H9 (cell line): ENCODE measurements around the gene ST7L. TPM values are rescaled to one million over a fixed set of nuclear protein-coding genes. Genes with fewer than 3 reads are reported as not detected.

Experiments used
- DNase-seq: peaks from one replicate; pipeline ENCODE4 v3.0.0-alpha.2; 2017
- H2AFZ ChIP-seq: one replicate; pipeline ENCODE4 v1.6.1; 2013; ENCODE audit warnings: mild to moderate bottlenecking, low read length, control low read depth, moderate library complexity
- H2AK5ac ChIP-seq: 2 replicates; pipeline ENCODE4 v1.6.1; 2013; ENCODE audit warnings: low read length, control low read depth, mixed read lengths; ENCODE audit not compliant: insufficient read length
- H2BK120ac ChIP-seq: one replicate; pipeline ENCODE4 v1.6.1; 2013; ENCODE audit warnings: low read depth, mild to moderate bottlenecking, low read length, control low read depth, inconsistent platforms; ENCODE audit not compliant: poor library complexity, severe bottlenecking
- H2BK12ac ChIP-seq: 2 replicates; pipeline ENCODE4 v1.6.1; 2013; ENCODE audit warnings: low read length, control low read depth, mixed read lengths, low read depth; ENCODE audit not compliant: insufficient read length
- H2BK15ac ChIP-seq: 2 replicates; pipeline ENCODE4 v1.6.1; 2013; ENCODE audit warnings: low read depth, low read length, control low read depth
- H2BK20ac ChIP-seq: one replicate; pipeline ENCODE4 v1.6.1; 2013; ENCODE audit warnings: low read depth, mild to moderate bottlenecking, low read length, control low read depth, inconsistent platforms; ENCODE audit not compliant: poor library complexity, severe bottlenecking
- H2BK5ac ChIP-seq: 2 replicates; pipeline ENCODE4 v1.6.1; 2013; ENCODE audit warnings: low read length, control low read depth, mixed read lengths; ENCODE audit not compliant: insufficient read length
- H3K14ac ChIP-seq: 2 replicates; pipeline ENCODE4 v1.6.1; 2013; ENCODE audit warnings: low read length, control low read depth; ENCODE audit not compliant: insufficient read depth
- H3K18ac ChIP-seq: 2 replicates; pipeline ENCODE4 v1.6.1; 2013; ENCODE audit warnings: low read depth, mild to moderate bottlenecking, mixed read lengths, low read length, control low read depth; ENCODE audit not compliant: insufficient read length
- H3K23ac ChIP-seq: 2 replicates; pipeline ENCODE4 v1.6.1; 2013; ENCODE audit warnings: low read length, control low read depth, mixed read lengths, low read depth; ENCODE audit not compliant: insufficient read length
- H3K23me2 ChIP-seq: 2 replicates; pipeline ENCODE4 v1.6.1; 2013; ENCODE audit warnings: low read depth, mild to moderate bottlenecking, mixed read lengths, low read length, control low read depth; ENCODE audit not compliant: insufficient read length, poor library complexity, severe bottlenecking
- H3K27ac ChIP-seq: 2 replicates; pipeline ENCODE4 v1.5.1; 2013; ENCODE audit warnings: low read length, control low read depth, mixed read lengths, low read depth; ENCODE audit not compliant: insufficient read length
- H3K27me3 ChIP-seq: 2 replicates; pipeline ENCODE4 v1.6.1; 2013; ENCODE audit warnings: low read length, control low read depth, inconsistent platforms; ENCODE audit not compliant: insufficient read depth
- H3K4ac ChIP-seq: 2 replicates; pipeline ENCODE4 v1.6.1; 2013; ENCODE audit warnings: low read depth, mild to moderate bottlenecking, control low read depth, inconsistent platforms, low read length, moderate library complexity
- H3K4me1 ChIP-seq: 2 replicates; pipeline ENCODE4 v1.6.1; 2013; ENCODE audit warnings: low read length, control low read depth, inconsistent platforms; ENCODE audit not compliant: insufficient read depth
- H3K4me2 ChIP-seq: 2 replicates; pipeline ENCODE4 v1.6.1; 2013; ENCODE audit warnings: low read length, control low read depth, mixed read lengths; ENCODE audit not compliant: insufficient read length, insufficient read depth
- H3K56ac ChIP-seq: 2 replicates; pipeline ENCODE4 v1.6.1; 2013; ENCODE audit warnings: low read depth, mild to moderate bottlenecking, mixed read lengths, low read length, control low read depth; ENCODE audit not compliant: insufficient read length
- H3K79me1 ChIP-seq: 2 replicates; pipeline ENCODE4 v1.6.1; 2013; ENCODE audit warnings: low read depth, mild to moderate bottlenecking, moderate library complexity, low read length, control low read depth, inconsistent platforms; ENCODE audit not compliant: insufficient read depth, poor library complexity, severe bottlenecking
- H3K79me2 ChIP-seq: 2 replicates; pipeline ENCODE4 v1.6.1; 2013; ENCODE audit warnings: low read length, control low read depth, inconsistent platforms; ENCODE audit not compliant: insufficient read depth
- H3K9ac ChIP-seq: 2 replicates; pipeline ENCODE4 v1.6.1; 2013; ENCODE audit warnings: low read length, control low read depth, mixed read lengths; ENCODE audit not compliant: insufficient read length; ENCODE audit errors: extremely low read depth
- H3K9me3 ChIP-seq: one replicate; pipeline ENCODE4 v1.6.1; 2013; ENCODE audit warnings: low read depth, low read length, inconsistent platforms; ENCODE audit not compliant: control insufficient read depth
- H3T11ph ChIP-seq: one replicate; pipeline ENCODE4 v1.6.1; 2013; ENCODE audit warnings: mild to moderate bottlenecking, low read length, control low read depth, inconsistent platforms
- H4K20me1 ChIP-seq: one replicate; pipeline ENCODE4 v1.6.1; 2013; ENCODE audit not compliant: control insufficient read depth, insufficient read length, insufficient read depth
- H4K5ac ChIP-seq: 2 replicates; pipeline ENCODE4 v1.6.1; 2013; ENCODE audit warnings: low read depth, mild to moderate bottlenecking, mixed read lengths, low read length, control low read depth; ENCODE audit not compliant: insufficient read length
- H4K8ac ChIP-seq: replicated peaks from 2 replicates; pipeline ENCODE4 v1.6.1; 2013; ENCODE audit warnings: low read length, control low read depth, mixed read lengths, low read depth; ENCODE audit not compliant: insufficient read length
- H4K91ac ChIP-seq: 2 replicates; pipeline ENCODE4 v1.6.1; 2013; ENCODE audit warnings: low read depth, mild to moderate bottlenecking, moderate library complexity, mixed read lengths, low read length, control low read depth; ENCODE audit not compliant: insufficient read length
- H3K27ac Mint-ChIP-seq, 3 experiments: 2 replicates in 2 of 3; 3 replicates in 1 of 3; pipeline ENCODE4 v1.8.0; 2020 to 2021; ENCODE audit warnings: mixed read lengths in 3 of 3, mild to moderate bottlenecking in 1 of 3, moderate library complexity in 1 of 3
- H3K27me3 Mint-ChIP-seq: 2 replicates; pipeline ENCODE4 v1.8.0; 2021; ENCODE audit warnings: low read depth, mild to moderate bottlenecking, moderate library complexity, mixed read lengths
- H3K36me3 Mint-ChIP-seq, 3 experiments: 2 replicates in 2 of 3; 3 replicates in 1 of 3; pipeline ENCODE4 v1.8.0; 2020 to 2021; ENCODE audit warnings: low read depth in 3 of 3, mixed read lengths in 3 of 3; ENCODE audit not compliant: insufficient read depth in 1 of 3
- H3K4me1 Mint-ChIP-seq, 2 experiments: 2 replicates each; pipeline ENCODE4 v1.8.0; 2020; ENCODE audit warnings: mixed read lengths in 2 of 2
- H3K4me3 Mint-ChIP-seq, 2 experiments: 2 replicates in 1 of 2; 3 replicates in 1 of 2; pipeline ENCODE4 v1.8.0; 2020 to 2021; ENCODE audit warnings: mild to moderate bottlenecking in 2 of 2, mixed read lengths in 2 of 2, moderate library complexity in 1 of 2
- H3K9me3 Mint-ChIP-seq, 2 experiments: 2 replicates in 1 of 2; 3 replicates in 1 of 2; pipeline ENCODE4 v1.8.0; 2020; ENCODE audit warnings: mild to moderate bottlenecking in 2 of 2, mixed read lengths in 2 of 2, moderate library complexity in 1 of 2
- CTCF ChIP-seq: fragments of 200-600 bp; sonication (generic); conservative IDR thresholded peaks from 3 replicates; pipeline ENCODE4 v1.8.0; 2021; ENCODE audit warnings: antibody characterized with exemption, mild to moderate bottlenecking
- total RNA-seq: library from RNA; stranded (reverse); gene quantifications from 2 replicates; pipeline ENCODE4 v1.2.1, GENCODE V29; 2021

The ST7L gene
- total RNA-seq, 1 experiment from 2014 or later = 16.0 TPM

- no peak overlapping the region for H3K27ac Mint-ChIP-seq
- H3K27me3 Mint-ChIP-seq = no peaks in the 10 kb centered on the region; the same call in 1 of the 2 replicates
Observed at GRCh38 chr1:112477550-112477949, 141.4 kb downstream of the ST7L start.

More at GRCh38 chr1:112477550-112477949, 141.4 kb downstream of the ST7L start:
- no peak overlapping the region for H3K9ac ChIP-seq
- H2BK12ac ChIP-seq = no peak overlapping the region
- no peak overlapping the region for H2AK5ac ChIP-seq
- H2AFZ ChIP-seq = no peak overlapping the region
- H3K56ac ChIP-seq = no peak overlapping the region
- no peak overlapping the region for H4K8ac ChIP-seq
- H3K9me3 ChIP-seq = no peaks in the 10 kb centered on the region
- Mint-ChIP-seq H3K36me3 (peaks cover 0 to 8% (median 3%) of the 10 kb centered on the region in 3 experiments; a peak in 4 of 7 replicates), H3K4me3 (no peak overlapping the region), H3K4me1 (peaks cover 3 to 4% of the 10 kb centered on the region in 2 experiments), H3K9me3 (peaks cover 21 to 39% of the 10 kb centered on the region in 2 experiments)
- no peak overlapping the region for H3K14ac ChIP-seq
- no peak overlapping the region for H2BK15ac ChIP-seq
- no peak overlapping the region for H2BK5ac ChIP-seq
- DNase-seq = no peak
- H3K27me3 ChIP-seq = no peaks in the 10 kb centered on the region
- H3K18ac ChIP-seq = no peak overlapping the region
- no peak for TF ChIP-seq CTCF
- no peak overlapping the region for H4K91ac ChIP-seq
- no peaks in the 10 kb centered on the region for H3K4me1 ChIP-seq
- H2BK20ac ChIP-seq = no peak overlapping the region
- no peak overlapping the region for H3K27ac ChIP-seq
- H3K23me2 ChIP-seq = no peaks in the 10 kb centered on the region
- no peak overlapping the region for H3K23ac ChIP-seq
- no peak overlapping the region for H3T11ph ChIP-seq
- no peak overlapping the region for H4K5ac ChIP-seq
- H2BK120ac ChIP-seq = no peak overlapping the region
- no peak overlapping the region for H3K4ac ChIP-seq
- H3K79me2 ChIP-seq = no peaks in the 10 kb centered on the region
- H3K79me1 ChIP-seq = no peaks in the 10 kb centered on the region
- H4K20me1 ChIP-seq = no peaks in the 10 kb centered on the region
- no peak overlapping the region for H3K4me2 ChIP-seq

Other genes with a start within 250 kb of the ST7L start
- 38.1 and 38.8 TPM in 2 replicates for gene CTTNBP2NL, start 222.9 kb downstream of the ST7L start, total RNA-seq
- 0.66 and 0.68 TPM in 2 replicates for gene WNT2B, start 110.2 kb downstream of the ST7L start, total RNA-seq
- 108 and 114 TPM in 2 replicates for gene CAPZA1, start 691 bp upstream of the ST7L start, total RNA-seq
- gene MOV10, start 55.5 kb upstream of the ST7L start, total RNA-seq = 77.8 and 80.4 TPM in 2 replicates
- gene RHOC, start 88.0 kb upstream of the ST7L start, total RNA-seq = 68.9 and 78.2 TPM in 2 replicates
- 12.7 and 13.2 TPM in 2 replicates for gene PPM1J, start 96.2 kb upstream of the ST7L start, total RNA-seq